Stimulated activated naive B cell treated with anti-CD40 and anti-IgM and Interleukin-4, amounts not matched to agents 10 μg/mL and 1 μg/mL and 100 μg/mL, for 72 hours (primary cell): ENCODE results near the gene STIM2.

ENCODE experiments used
- ATAC-seq, 2 donors: fragments of 150-1000 bp; cut with Tn5 transposase; replicated peaks; 2 replicates each; pipeline ENCODE4 v1.10.0; 2021; ENCODE audit warnings: moderate library complexity in 1 of 2
- DNase-seq: peaks from one replicate; pipeline ENCODE4 v3.0.0; 2021
- H3K27ac Mint-ChIP-seq: one replicate; pipeline ENCODE4 v1.8.0; 2022; ENCODE audit warnings: mild to moderate bottlenecking, mixed read lengths
- H3K27me3 Mint-ChIP-seq, 2 donors: one replicate each; pipeline ENCODE4 v1.8.0; 2022; ENCODE audit warnings: mixed read lengths in 2 of 2
- H3K36me3 Mint-ChIP-seq, 2 donors: one replicate each; pipeline ENCODE4 v1.8.0; 2022; ENCODE audit warnings: mixed read lengths in 2 of 2, mild to moderate bottlenecking in 1 of 2
- H3K4me1 Mint-ChIP-seq, 2 donors: one replicate each; pipeline ENCODE4 v1.8.0; 2022; ENCODE audit warnings: mixed read lengths in 2 of 2, mild to moderate bottlenecking in 1 of 2
- H3K4me3 Mint-ChIP-seq, 2 donors: one replicate each; pipeline ENCODE4 v1.8.0; 2022; ENCODE audit warnings: mild to moderate bottlenecking in 2 of 2, mixed read lengths in 2 of 2, moderate library complexity in 1 of 2
- H3K9me3 Mint-ChIP-seq, 2 donors: one replicate each; pipeline ENCODE4 v1.8.0; 2022; ENCODE audit warnings: mixed read lengths in 2 of 2, mild to moderate bottlenecking in 1 of 2

Gene STIM2

GRCh38 chr4:27057053-27057452 lies 196.4 kb downstream of the STIM2 start:
- Mint-ChIP-seq H3K4me1 (no peaks in the 10 kb centered on the region), H3K9me3 (no peaks in the 10 kb centered on the region), H3K36me3 (no peaks in the 10 kb centered on the region), H3K27me3 (peaks cover 23 to 38% of the 10 kb centered on the region in 2 donors), H3K4me3 (no peak overlapping the region), H3K27ac (no peak overlapping the region)
- ATAC-seq: no peak
- no peak for DNase-seq

GRCh38 chr4:27057662-27058061 lies 197.0 kb downstream of the STIM2 start:
- ATAC-seq (no peak), DNase-seq (no peak)
- no peaks in the 10 kb centered on the region for H3K9me3 Mint-ChIP-seq
- H3K36me3 Mint-ChIP-seq: no peaks in the 10 kb centered on the region
- H3K4me1 Mint-ChIP-seq: no peaks in the 10 kb centered on the region
- no peak overlapping the region for H3K4me3 Mint-ChIP-seq
- H3K27me3 Mint-ChIP-seq: peaks cover 23 to 36% of the 10 kb centered on the region in 2 donors
- H3K27ac Mint-ChIP-seq: no peak overlapping the region

DNA sequence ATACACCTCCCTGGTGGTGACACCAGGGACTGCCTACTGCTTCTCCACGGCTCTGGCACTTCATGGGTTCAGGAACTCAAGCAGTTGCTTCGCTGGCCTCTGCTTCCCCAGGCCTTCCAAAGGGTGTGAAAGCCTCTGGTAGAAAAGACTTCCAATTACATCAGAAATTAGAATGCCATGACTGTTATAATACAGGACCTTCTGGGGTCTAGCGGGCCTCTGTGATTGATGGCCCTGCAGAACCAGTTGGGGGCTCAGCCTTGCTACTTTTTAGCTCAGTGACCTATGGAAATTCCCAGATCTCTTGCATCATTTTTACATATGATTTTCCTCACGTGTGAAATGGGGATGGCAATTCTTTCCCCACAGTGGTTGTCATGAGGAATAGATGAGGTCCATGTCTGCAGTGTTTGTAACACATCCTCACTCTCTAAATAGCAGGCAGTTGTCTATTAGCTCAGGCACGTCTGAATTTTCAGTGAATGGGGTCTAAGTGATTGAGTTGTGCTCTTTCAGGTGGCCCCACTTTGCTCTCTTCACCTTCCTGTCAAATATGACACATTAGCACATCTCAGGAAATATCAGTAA lies 198.3 kb downstream of the STIM2 start:
- H3K36me3 Mint-ChIP-seq: no peaks in the 10 kb centered on the region

GRCh38 chr4:27059446-27059845 lies 198.8 kb downstream of the STIM2 start:
- ATAC-seq: no peak
- DNase-seq: no peak
- Mint-ChIP-seq H3K9me3 (no peaks in the 10 kb centered on the region), H3K27ac (no peak overlapping the region), H3K27me3 (peaks cover 18 to 30% of the 10 kb centered on the region in 2 donors), H3K36me3 (no peaks in the 10 kb centered on the region), H3K4me3 (no peak overlapping the region), H3K4me1 (no peaks in the 10 kb centered on the region)

More for the DNA sequence above, 198.3 kb downstream of the STIM2 start:
- ATAC-seq (no peak), DNase-seq (no peak)
- Mint-ChIP-seq H3K27ac (no peak overlapping the region), H3K4me3 (no peak overlapping the region), H3K27me3 (peaks cover 18 to 29% of the 10 kb centered on the region in 2 donors), H3K9me3 (no peaks in the 10 kb centered on the region), H3K4me1 (no peaks in the 10 kb centered on the region)

- Mint-ChIP-seq H3K36me3 (no peaks in the 10 kb centered on the region), H3K4me1 (no peaks in the 10 kb centered on the region), H3K27me3 (peaks cover 7 to 30% of the 10 kb centered on the region in 2 donors), H3K27ac (no peak overlapping the region), H3K4me3 (no peak overlapping the region), H3K9me3 (no peaks in the 10 kb centered on the region)
- no peak for ATAC-seq
- no peak for DNase-seq
Observed at GRCh38 chr4:27062256-27062655, 201.6 kb downstream of the STIM2 start.

GRCh38 chr4:27066591-27066990 lies 205.9 kb downstream of the STIM2 start:
- no peak for DNase-seq
- Mint-ChIP-seq H3K27ac (no peak overlapping the region), H3K36me3 (peaks cover 0 to 2% of the 10 kb centered on the region in 2 donors), H3K4me3 (no peak overlapping the region), H3K4me1 (no peaks in the 10 kb centered on the region), H3K9me3 (peaks cover 0 to 5% of the 10 kb centered on the region in 2 donors), H3K27me3 (peaks cover 6 to 14% of the 10 kb centered on the region in 2 donors)
- ATAC-seq: no peak

- Mint-ChIP-seq H3K4me1 (no peaks in the 10 kb centered on the region), H3K9me3 (peaks cover under 1 to 5% of the 10 kb centered on the region in 2 donors), H3K27ac (no peak overlapping the region), H3K27me3 (peaks cover 4 to 12% of the 10 kb centered on the region in 2 donors), H3K36me3 (peaks cover 0 to 2% of the 10 kb centered on the region in 2 donors), H3K4me3 (no peak overlapping the region)
- DNase-seq: no peak
- no peak for ATAC-seq
Observed at GRCh38 chr4:27068151-27068867, 207.7 kb downstream of the STIM2 start.
